Inflammatory macrophage (primary cell): Measurements from ENCODE around the gene KIF3B.
"Not testable (repeated sequence)": the region's sequence is repeated elsewhere in the genome, so short reads cannot be mapped to it uniquely, and the experiment has no call there.

Experiments
- DNase-seq, 2 donors: peaks; one replicate each; pipeline ENCODE4 v3.0.0-alpha.2; 2020 to 2022

The KIF3B gene

GRCh38 chr20:32333181-32333987 is 55.9 kb downstream of the KIF3B start:
- DNase-seq = no peak

- peak; percentile 93 to 95 for DNase-seq
Observed at GRCh38 chr20:32333988-32334885, 56.8 kb downstream of the KIF3B start.

- DNase-seq = peak; percentile 85 to 96
Observed at GRCh38 chr20:32336918-32337347, 59.5 kb downstream of the KIF3B start.

- DNase-seq = no peak
Observed at GRCh38 chr20:32337937-32338661, 60.6 kb downstream of the KIF3B start.

DNA sequence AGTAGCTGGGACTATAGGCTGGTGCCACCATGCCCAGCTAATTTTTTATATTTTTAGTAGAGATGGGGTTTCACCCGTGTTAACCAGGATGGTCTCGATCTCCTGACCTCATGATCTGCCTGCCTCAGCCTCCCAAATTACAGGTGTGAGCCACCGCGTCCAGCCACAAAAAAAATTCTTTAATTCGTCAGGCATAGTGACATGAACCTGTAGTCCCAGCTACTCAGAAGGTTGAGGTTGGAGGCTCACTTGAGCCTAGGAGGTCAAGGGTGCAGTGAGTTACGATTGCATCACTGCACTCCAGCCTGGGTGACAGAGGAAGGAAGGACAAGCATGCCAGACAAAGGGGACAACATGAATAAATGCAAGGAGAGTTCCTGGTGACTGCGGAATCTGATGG is 61.2 kb downstream of the KIF3B start:
- peak; percentile 50 to 52 for DNase-seq

DNA sequence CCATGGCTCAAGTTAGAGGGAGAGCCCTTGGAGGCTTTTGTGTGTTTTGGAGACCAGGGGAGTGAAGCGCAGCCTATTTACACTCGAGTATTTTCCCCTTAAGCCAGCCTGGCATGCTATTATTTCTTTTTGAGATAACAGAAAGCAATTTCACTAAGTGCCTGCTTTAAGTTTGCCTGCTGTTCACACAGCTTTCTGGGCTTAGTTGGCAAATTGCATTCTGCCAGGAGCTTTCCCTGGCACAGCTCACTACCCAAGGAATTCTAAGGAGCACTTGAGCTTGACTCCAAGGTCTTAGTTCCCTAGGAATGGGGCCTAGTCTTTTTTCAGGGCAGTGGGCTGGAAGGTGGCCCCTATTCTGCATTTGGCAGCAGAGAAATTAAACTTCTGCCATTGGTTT is 61.7 kb downstream of the KIF3B start:
- DNase-seq = no peak

DNA sequence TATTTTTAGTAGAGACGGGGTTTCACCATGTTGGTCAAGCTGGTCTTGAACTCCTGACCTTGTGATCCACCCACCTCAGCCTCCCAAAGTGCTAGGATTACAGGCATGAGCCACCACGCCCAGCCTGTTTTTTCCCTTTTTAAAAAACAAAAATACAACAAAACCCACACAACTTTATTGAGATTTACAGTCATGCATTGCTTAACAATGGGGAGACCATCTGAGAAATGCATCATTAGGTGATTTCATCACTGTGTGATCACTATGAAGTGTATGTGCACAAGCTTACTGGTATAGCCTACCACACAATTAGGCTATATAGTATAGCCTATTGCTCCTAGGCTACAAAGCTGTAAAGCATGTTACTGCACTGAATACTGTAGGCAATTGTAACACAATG is 63.6 kb downstream of the KIF3B start:
- DNase-seq = peak; percentile 89 to 93

GRCh38 chr20:32343439-32343838 is 66.0 kb downstream of the KIF3B start:
- peak; percentile 23 to 38 for DNase-seq

DNA sequence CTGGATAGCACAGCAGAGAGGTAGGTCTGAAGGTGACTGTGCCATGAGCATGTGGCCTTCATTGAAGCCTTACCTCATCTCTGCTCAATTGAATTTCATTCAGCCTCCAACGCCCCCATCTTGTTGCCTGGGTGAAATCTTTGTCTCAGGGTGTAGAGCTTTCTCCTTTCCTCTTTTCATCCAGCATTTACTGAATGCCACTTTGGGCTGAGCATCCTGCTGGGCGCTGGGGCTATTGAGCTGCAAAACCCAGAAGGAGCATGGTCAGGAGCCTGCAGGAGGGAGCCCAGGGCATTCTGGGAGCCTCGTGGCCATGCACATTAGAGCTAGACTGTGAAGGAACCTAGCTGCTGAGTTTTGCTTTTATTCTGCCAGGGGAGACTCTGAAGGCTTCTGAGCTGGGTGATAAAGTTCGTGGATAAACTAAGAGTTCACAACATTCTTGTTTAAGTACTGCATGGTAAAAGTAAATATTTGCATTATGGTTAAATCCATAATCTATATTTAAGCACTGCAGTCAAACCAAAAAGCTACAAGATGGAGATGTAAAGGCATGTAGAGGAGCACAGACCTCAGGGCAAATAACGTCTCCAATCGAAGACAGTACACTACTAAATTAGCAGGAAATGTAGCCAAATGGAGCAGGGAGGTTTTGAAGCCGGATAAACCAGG is 67.5 kb downstream of the KIF3B start:
- DNase-seq = no peak

GRCh38 chr20:32348207-32348606 is 70.8 kb downstream of the KIF3B start:
- no peak for DNase-seq

DNA sequence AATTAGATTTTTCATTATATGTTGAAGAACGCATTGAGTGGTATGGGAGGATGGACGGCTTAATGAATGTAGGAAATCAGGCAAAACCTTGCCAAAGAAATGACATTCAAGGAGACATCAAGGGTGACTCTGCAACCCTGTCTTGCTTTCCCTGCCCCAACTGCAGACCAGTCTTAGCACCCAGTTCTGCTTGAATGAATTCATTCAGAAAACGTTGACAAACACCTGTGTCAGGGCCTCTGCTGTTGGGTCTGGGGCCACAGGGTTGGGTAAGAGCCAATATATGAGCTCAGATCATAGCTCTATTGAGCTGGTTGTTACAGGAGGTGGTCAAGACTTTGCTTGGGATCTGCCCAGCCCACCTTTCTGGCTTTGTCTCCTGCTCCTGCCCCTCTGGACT is 73.0 kb downstream of the KIF3B start:
- no peak for DNase-seq

DNA sequence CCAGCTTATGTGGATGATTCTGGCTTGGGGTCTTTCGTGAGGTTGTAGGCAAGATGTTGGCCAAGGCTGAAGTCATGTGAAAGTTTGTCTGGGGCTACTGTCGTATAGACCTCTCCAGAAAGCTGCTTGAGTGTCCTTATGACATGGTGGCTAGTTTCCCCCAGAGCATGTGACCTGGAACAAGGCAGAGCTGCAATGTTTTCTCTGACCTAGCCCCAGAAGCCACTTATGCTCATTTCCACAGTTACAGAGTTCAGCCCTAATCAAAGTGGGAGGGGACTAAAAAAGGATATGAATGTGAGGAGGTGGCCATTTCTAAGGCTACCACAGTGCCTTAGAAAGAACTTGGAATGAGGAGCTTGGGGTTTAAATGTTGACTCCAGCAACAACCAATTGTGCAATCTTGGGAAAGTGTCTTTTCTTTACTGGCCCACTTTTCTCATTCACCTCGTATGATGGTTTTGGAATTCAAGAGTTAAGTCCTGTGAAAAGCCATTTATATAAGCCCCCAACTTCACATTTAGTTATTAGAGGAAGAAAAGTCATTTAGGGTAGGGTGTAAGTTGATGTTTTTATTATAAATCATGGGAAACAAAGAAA is 74.8 kb downstream of the KIF3B start:
- peak; percentile 55 to 68 for DNase-seq

DNA sequence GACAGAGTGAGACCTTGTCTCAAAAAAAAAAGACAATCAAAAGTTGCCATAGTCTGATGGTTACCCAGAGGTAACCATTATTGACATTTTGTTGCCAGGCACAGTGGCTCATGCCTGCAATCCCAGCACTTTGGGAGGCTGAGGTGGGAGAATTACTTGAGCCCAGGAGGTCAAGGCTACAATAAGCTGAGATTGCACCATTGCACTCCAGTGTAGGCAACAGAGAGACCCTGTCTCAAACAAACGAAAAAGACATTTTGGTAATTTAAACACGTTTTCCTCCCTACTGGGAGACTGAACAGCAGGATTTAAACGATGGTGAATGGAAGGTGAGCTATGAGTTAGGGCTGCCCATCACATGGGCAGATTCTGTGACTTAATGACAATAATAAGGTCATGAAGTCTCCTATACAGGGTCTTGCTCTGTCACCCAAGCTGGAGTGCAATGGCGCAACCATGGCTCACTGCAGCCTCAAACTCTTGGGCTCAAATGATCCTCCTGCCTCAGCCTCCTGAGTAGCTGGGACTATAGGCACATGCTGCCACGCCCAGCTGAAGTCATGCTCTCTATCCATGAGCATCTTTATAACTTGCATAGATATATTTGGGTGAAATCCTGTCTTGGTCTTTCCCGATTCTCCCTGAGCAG is 76.5 kb downstream of the KIF3B start:
- no peak for DNase-seq

- peak in 1 of 2 donors; percentile 10 for DNase-seq
Observed at GRCh38 chr20:32354592-32355416, 77.4 kb downstream of the KIF3B start.

GRCh38 chr20:32355417-32355841 is 78.0 kb downstream of the KIF3B start:
- DNase-seq = no peak

GRCh38 chr20:32355907-32356621 is 78.6 kb downstream of the KIF3B start:
- DNase-seq = not testable (repeated sequence)

DNA sequence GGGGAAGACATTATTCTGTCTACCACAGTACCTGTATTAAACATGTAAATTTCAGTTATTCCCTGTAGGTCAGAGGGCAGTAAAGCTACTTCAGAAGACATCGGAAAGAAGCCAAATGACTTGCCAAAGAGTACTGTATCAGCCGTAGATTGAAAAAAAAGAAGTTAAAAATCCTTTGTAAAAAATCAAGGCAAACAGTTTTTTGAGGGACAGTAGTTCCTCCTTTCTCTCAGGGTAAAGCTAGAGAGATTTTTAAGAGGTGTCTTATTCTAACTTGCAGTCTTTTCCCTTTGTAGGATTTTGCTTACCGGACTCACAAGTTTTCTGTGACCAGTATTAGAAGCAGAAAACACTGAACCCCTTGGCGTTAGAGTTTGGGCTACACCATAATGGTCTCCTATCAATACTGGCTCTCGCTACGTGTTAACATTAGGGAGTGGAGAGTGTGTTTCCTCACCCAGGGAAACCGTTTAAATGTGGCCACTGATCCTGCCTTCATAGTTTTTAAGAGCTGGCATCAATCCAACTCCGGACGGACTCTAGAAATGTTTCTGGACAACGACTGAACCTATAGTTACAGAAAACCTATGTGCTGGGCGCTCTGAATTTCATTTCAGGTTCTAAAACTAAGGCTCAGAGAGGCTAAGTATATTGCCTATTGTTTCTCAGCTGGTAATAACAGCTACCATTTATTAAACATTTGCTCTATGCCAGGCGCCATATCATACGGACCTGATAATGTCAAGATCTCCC is 79.3 kb downstream of the KIF3B start:
- peak; percentile 10 to 53 for DNase-seq

GRCh38 chr20:32357375-32357868 is 80.0 kb downstream of the KIF3B start:
- DNase-seq = peak; percentile 11 to 24
